ENCODE results near the gene GPANK1.

The GPANK1 gene

GRCh38 chr6:31690231-31691077 lies 25.7 kb upstream of the GPANK1 start:
- no peak for DNase-seq

DNA sequence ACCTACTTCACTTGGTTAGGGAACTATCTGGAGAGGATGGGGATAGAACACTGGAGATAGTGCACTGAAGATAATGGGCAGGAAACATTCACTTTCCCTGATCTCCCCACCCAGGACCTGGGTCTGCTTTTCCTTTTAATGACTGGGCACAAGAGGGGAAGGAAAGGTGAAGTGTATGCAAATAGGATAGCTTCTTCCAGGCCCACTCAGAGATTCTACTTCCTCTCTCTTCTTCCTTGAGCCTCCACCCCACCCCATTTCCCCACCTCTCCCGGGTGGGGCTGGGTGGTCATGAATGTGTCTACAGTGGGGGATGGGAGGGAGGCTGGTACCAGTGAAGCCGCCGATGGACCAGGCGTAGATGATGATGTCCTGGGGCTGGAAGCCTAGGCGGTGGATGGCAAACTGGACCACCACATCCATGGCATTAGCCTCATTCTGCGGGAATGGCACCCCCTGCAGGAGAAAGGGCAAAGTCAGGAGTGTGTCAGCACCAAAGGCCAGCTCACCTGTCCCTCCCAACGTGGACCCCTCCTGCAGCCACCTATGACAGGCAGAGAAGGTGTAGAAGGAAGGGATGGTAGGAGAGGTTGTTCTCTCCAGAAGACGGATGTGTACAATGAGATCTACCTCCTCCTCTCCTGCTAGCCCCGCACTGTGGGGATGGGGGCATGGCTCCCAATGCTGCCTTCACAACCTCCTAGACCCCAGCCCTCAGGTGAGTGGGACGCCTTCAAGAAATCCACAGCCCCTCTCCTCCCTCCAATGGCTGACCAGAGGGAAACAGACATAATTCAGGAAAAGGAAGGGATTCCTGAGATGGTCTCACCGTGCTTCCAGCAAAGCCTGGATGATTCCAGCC lies 24.7 kb upstream of the GPANK1 start:
- DNase-seq = peak; percentile 13

- no peak for DNase-seq
Observed at GRCh38 chr6:31687860-31688693, 23.3 kb upstream of the GPANK1 start.

DNA sequence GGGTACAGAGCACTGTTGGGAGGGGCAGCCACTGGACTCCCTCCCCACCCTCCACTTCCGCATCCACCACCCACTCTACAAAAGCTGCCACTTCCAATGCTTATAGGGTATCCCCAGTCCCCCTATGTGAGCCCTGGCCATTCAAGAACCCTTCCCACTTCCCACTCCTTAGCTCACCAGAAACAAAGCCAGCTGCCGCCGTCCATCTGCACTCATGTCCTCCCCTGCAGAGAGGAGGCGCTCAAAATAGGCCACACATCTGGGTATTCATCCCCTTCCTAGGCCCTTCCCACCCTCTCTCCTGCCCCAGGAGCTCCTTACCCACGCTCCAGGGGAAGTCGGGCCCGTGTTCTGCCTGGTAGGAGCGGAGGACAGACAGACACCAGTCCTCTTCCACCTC lies 22.5 kb upstream of the GPANK1 start:
- DNase-seq = no peak

DNA sequence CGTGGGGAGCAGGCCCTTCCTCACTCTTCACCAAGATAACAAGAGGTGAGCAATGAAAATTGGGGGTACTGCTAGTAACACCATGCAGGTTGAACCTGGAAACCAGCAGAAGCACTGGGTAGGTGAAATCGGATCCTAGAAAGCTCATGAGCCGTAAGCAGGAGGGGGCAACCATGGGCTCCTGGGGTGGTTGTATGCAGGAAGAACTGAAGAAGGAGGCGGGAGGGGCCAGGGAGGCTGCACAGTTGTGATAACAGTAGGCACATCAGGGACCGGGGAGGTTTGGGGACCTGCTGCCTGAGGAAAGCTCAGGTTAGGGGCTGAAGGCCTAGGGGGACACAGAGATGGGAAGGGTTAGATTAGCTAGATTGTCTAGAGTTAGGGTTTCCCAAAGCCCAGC lies 21.7 kb upstream of the GPANK1 start:
- no peak for DNase-seq

- DNase-seq = no peak
Observed at GRCh38 chr6:31683591-31683990, 18.8 kb upstream of the GPANK1 start.

DNA sequence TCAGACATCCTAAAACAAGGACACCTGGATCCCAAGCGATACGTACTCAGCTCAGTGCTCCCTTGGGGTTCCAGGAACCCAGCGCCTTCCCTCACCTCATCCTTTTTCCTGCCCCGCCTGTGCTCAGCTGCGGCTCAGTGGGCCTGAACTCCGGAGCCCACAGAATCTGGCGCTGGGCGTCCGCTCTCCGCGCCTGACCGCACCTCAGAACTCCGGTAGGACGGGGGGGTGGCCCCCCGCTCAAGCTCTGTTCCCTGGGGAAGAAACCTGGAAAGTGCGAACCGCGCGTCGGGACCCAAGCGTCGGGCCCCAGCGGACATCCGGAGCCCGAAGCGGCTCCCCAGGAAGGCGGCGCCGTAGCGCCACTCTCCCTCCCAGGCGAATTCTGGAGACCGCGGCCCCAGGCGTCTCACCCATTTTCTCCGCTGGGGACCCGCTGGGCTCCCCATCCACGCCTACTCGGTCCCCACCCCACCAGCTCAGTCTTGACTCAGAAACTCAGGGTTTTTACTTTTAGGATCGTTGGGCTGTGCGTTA lies 16.4 kb upstream of the GPANK1 start:
- DNase-seq = peak; percentile 48

- peak; percentile 61 for DNase-seq
Observed at GRCh38 chr6:31680226-31681134, 15.7 kb upstream of the GPANK1 start, which contains the start of gene LY6G5C. LY6G5C (minus strand) TSS chr6:31681067; CDS start chr6:31680373, 694 bp downstream.

- no peak for DNase-seq
Observed at GRCh38 chr6:31677955-31678354, 13.2 kb upstream of the GPANK1 start.

DNA sequence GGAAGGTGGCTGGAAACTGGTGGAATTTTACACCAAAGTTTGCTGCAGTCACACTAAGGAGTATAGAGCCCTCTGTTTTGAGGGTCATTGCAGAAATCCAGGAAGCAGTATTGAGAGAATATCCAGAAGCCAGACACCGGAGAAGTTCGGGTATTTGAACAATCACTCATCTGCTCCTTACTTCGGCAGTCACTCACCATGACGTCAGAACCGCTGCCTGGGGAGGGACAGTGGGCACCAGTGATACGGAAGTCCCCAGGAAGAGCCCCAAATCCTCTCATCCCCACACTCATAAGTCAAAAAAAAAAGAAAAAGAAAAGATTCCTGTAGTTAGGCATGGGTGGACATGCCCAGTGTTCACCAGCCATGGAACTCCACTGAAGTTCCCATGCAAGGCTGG lies 12.1 kb upstream of the GPANK1 start:
- no peak for DNase-seq

DNA sequence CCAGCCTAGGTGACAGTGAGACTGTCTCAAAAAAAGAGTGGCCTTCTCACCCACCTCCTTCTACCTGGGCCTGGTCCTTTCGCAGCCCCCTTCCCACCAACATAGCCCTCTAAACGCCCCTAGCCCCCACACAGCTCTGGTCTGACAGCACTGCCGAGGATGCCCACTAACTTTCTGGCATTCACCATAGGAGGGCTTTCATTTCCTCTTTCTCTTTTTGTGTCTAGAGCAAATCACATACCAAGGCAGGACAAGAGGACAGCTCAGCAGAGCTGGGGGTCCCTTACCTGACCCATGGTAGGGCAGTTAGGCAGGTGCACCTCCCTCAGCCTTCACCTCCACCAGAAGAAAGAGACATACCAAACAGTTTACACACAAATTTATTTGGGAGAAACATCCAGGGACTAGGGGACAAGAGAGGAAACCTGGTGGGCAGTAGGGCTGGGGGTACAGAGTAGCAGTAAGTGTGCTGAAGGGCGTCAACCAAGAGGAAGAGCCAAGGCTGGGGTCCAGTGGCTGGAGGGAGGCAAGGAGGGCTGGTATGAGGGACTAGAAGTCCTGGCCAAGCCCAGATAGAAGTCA lies 11.6 kb upstream of the GPANK1 start:
- DNase-seq = no peak

- DNase-seq = no peak
Observed at GRCh38 chr6:31669676-31670075, 4.9 kb upstream of the GPANK1 start, which contains the start of gene LY6G5B. LY6G5B (plus strand) TSS chr6:31669976; CDS start chr6:31670951, 975 bp downstream.

- no peak for DNase-seq
Observed at GRCh38 chr6:31666337-31666965, 1.7 kb upstream of the GPANK1 start.

DNA sequence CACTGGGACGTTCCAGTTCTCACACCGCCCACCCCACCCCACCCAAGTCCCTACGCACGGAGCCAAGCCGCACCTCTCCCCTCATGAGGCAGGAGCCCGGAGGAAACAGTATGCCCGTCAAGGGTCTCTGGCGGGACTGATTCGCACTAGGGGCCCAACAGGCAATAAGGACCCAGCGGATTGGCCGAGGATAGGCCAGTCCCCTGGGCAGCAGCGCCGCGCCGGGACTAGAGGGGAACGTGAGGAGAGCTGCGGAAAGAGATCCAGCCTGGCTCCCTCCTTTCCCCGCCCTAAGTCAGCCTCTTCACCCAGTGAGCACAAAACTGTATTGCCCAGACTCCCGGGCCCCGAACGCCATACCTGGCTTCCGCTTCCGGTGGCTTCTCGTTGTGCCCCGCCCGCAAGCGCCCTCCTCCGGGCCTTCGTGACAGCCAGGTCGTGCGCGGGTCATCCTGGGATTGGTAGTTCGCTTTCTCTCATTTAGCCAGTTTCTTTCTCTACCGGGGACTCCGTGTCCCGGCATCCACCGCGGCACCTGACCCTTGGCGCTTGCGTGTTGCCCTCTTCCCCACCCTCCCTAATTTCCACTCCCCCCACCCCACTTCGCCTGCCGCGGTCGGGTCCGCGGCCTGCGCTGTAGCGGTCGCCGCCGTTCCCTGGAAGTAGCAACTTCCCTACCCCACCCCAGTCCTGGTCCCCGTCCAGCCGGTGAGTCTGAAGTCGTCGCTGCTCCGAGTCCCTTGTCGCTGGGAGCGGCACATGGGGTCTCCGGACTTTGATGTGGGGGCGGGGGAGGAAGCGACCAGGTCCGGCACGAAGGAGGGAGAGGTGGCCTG lies 922 bp upstream of the GPANK1 start, which contains the start of gene CSNK2B:
TSS of gene CSNK2B (plus strand) at position 580 of the 836 bp plus-strand sequence. CDS start 752 bp downstream, outside the sequence.
- DNase-seq = peak; percentile 97

GRCh38 chr6:31663961-31664789 lies 622 bp downstream of the GPANK1 start:
- no peak for DNase-seq

DNA sequence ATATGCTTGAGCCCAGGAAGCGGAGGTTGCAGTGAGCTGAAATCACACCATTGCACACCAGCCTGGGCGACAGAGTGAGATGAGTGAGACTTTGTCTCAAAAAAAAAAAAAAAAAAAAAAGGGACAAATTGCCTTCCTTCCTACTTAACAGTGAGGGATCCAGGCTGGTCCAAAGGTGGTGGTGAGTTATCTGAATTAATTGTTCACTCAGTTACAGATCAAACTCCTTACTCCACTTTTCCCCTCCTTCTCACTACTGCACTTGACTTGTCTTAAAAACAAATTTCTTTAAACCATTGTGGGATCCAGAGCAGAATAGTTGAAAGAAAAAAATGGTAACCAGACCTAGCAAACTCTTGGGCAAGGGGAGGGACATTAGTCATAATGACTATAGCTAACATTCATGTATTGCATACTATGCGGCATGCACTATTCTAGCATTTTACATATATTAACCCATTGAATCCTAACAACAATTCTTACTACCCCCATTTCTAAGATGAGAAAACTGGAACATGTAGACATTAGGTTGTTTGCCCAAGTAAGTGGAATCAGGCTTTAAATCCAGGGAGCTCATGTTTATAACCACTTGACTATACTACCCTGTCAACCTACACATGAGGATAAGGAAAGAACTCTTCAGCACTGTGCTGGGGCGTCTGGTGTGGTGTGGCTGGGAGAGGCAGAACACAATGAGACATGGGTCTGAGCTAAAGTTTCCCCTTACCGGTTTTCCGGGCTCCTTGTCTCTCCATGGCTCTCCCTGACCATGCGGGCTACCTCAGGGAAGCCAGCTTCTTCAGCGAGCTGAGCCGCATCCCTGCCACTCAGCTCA lies 1.5 kb downstream of the GPANK1 start:
- no peak for DNase-seq

- DNase-seq = no peak
Observed at GRCh38 chr6:31662124-31662723, 2.6 kb downstream of the GPANK1 start.

Data from stimulated activated CD4-positive, alpha-beta T cell treated with anti-CD3 and anti-CD28 coated beads, Interleukin-4, amount 100 ng/mL, for 1 hour (primary cell).